T-helper 17 cell (primary cell): ENCODE data around the gene SIRPA. TPM values are rescaled to one million over a fixed set of nuclear protein-coding genes. Genes with fewer than 3 reads are reported as not detected.

Source experiments
- ATAC-seq: fragments of 150-1000 bp; cut with Tn5 transposase; 2 replicates; pipeline ENCODE4 v1.10.0; 2021; ENCODE audit warnings: mild to moderate bottlenecking, moderate library complexity
- DNase-seq, 3 donors: peaks; one replicate each; pipeline versions ENCODE4 v3.0.0 to v3.0.0-alpha.2; 2020 to 2021
- H3K9me3 ChIP-seq: one replicate; pipeline ENCODE4 v1.7.0; 2013; ENCODE audit warnings: low read length, mild to moderate bottlenecking; ENCODE audit not compliant: control insufficient read depth, poor library complexity, severe bottlenecking
- H3K27ac Mint-ChIP-seq: one replicate; pipeline ENCODE4 v1.8.0; 2022; ENCODE audit warnings: mild to moderate bottlenecking, moderate library complexity, mixed read lengths
- H3K27me3 Mint-ChIP-seq: one replicate; pipeline ENCODE4 v1.8.0; 2022; ENCODE audit warnings: mixed read lengths
- H3K36me3 Mint-ChIP-seq: one replicate; pipeline ENCODE4 v1.8.0; 2022; ENCODE audit warnings: low read depth, mixed read lengths
- H3K4me1 Mint-ChIP-seq: one replicate; pipeline ENCODE4 v1.8.0; 2022; ENCODE audit warnings: mild to moderate bottlenecking, mixed read lengths
- H3K4me3 Mint-ChIP-seq: one replicate; pipeline ENCODE4 v1.8.0; 2022; ENCODE audit warnings: mild to moderate bottlenecking, moderate library complexity, mixed read lengths
- total RNA-seq, 4 donors: library from RNA in 2 of 4; stranded (reverse) in 2 of 4; gene quantifications; one replicate each; pipeline ENCODE4 v1.2.3 and lab custom pipeline; 2022 to 2026

Gene SIRPA
- total RNA-seq, 2 donors from 2014 or later: 0.86 to 2.6 TPM

DNA sequence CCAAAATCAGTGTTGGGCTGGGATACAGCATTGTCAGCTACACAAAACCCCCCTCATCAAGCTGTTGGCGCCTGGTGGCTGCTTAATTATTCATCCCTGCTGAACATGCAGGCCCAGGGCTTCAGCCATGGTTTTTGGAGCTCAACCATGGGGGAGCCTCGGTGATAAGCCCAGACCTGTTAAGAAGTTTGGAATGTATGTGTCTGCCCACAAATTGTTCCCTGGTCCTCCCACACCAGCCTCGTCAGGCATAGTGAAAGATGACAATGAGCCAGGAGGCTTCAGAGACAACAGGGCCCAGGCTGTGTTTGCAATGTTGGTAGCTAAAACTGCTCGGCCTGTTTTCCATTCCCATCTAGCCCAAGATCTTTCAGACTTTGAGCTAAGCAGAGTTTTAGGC is 34.8 kb upstream of the SIRPA start:
- Mint-ChIP-seq H3K36me3 (peaks cover 3% of the 10 kb centered on the region), H3K27me3 (peaks cover 64% of the 10 kb centered on the region)

DNA sequence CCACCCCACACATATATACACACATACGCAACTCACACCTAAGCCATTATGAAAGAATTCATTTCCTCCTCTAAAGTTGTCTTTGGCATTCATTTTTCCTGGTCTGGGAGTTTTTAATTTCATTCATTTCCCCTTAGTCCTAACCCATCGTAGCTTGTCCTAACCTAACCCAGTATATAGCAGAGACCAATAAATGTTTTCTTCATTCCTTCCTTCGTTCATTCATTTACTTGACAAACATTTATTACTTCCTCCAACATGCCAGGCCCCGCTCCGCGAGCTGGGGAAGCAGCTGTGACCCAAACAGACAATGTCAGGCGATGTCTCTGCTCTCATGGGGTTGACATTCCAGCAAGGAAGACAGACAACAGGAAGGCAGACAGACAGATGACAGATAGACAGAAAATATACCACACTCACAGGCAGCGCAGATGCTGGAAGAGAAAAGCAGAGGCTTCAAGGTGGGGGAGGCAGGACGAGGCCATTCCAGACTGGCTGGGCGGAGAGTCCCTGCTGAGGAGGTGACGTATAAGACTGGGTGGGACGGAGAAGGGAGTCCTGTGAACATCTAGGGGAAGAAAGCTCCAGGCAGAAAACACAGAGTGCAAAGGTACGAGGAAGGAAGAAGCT is 33.7 kb upstream of the SIRPA start:
- ATAC-seq: no peak
- Mint-ChIP-seq H3K27me3 (peaks cover 64% of the 10 kb centered on the region), H3K36me3 (peaks cover 3% of the 10 kb centered on the region), H3K27ac (no peak overlapping the region), H3K4me3 (no peak overlapping the region), H3K4me1 (no peaks in the 10 kb centered on the region)
- no peak for DNase-seq
- no peaks in the 10 kb centered on the region for H3K9me3 ChIP-seq

More for the DNA sequence above, 34.8 kb upstream of the SIRPA start:
- no peaks in the 10 kb centered on the region for H3K9me3 ChIP-seq
- DNase-seq (no peak), ATAC-seq (no peak)
- Mint-ChIP-seq H3K4me3 (no peak overlapping the region), H3K27ac (no peak overlapping the region), H3K4me1 (no peaks in the 10 kb centered on the region)

- Mint-ChIP-seq H3K27ac (no peak overlapping the region), H3K4me3 (no peak overlapping the region), H3K27me3 (peaks cover 69% of the 10 kb centered on the region), H3K36me3 (peaks cover 3% of the 10 kb centered on the region), H3K4me1 (no peaks in the 10 kb centered on the region)
- DNase-seq (no peak), ATAC-seq (no peak)
- no peaks in the 10 kb centered on the region for H3K9me3 ChIP-seq
Measured at GRCh38 chr20:1861996-1862662, 33.1 kb upstream of the SIRPA start.

GRCh38 chr20:1862663-1863053 is 32.5 kb upstream of the SIRPA start:
- H3K27ac Mint-ChIP-seq: no peak overlapping the region
- H3K36me3 Mint-ChIP-seq: peaks cover 3% of the 10 kb centered on the region
- H3K27me3 Mint-ChIP-seq: peaks cover 72% of the 10 kb centered on the region
- ATAC-seq (no peak), DNase-seq (no peak)
- no peak overlapping the region for H3K4me3 Mint-ChIP-seq
- H3K9me3 ChIP-seq: no peaks in the 10 kb centered on the region
- H3K4me1 Mint-ChIP-seq: no peaks in the 10 kb centered on the region

GRCh38 chr20:1863296-1863695 is 31.9 kb upstream of the SIRPA start:
- no peak for ATAC-seq

DNA sequence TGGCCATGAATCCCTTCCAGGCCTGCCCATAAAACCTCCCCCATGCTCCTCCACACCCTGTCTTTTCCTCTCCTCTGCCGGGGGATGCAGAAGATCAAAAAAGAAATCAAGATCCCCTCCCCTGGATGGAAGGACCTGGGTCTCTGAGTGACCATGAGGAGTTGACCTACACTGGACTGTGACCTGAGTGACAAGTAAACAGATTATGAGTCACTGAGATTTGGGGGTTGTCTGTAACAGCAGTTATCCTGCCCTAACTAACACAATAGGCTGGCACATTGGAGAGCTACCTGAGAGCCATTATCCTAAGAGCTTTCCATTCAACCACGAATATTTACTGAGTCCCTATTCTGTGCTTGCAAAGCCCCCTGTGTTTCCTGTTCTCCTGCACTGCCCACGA is 28.4 kb upstream of the SIRPA start:
- H3K4me1 Mint-ChIP-seq: no peaks in the 10 kb centered on the region
- H3K36me3 Mint-ChIP-seq: no peaks in the 10 kb centered on the region
- no peak overlapping the region for H3K27ac Mint-ChIP-seq
- DNase-seq (no peak), ATAC-seq (no peak)
- H3K9me3 ChIP-seq: no peaks in the 10 kb centered on the region
- H3K27me3 Mint-ChIP-seq: peaks cover 79% of the 10 kb centered on the region
- H3K4me3 Mint-ChIP-seq: no peak overlapping the region

More at GRCh38 chr20:1863296-1863695, 31.9 kb upstream of the SIRPA start:
- no peaks in the 10 kb centered on the region for H3K4me1 Mint-ChIP-seq
- no peaks in the 10 kb centered on the region for H3K9me3 ChIP-seq
- no peak for DNase-seq
- H3K27ac Mint-ChIP-seq: no peak overlapping the region
- H3K27me3 Mint-ChIP-seq: peaks cover 74% of the 10 kb centered on the region
- H3K36me3 Mint-ChIP-seq: peaks cover 3% of the 10 kb centered on the region
- H3K4me3 Mint-ChIP-seq: no peak overlapping the region

DNA sequence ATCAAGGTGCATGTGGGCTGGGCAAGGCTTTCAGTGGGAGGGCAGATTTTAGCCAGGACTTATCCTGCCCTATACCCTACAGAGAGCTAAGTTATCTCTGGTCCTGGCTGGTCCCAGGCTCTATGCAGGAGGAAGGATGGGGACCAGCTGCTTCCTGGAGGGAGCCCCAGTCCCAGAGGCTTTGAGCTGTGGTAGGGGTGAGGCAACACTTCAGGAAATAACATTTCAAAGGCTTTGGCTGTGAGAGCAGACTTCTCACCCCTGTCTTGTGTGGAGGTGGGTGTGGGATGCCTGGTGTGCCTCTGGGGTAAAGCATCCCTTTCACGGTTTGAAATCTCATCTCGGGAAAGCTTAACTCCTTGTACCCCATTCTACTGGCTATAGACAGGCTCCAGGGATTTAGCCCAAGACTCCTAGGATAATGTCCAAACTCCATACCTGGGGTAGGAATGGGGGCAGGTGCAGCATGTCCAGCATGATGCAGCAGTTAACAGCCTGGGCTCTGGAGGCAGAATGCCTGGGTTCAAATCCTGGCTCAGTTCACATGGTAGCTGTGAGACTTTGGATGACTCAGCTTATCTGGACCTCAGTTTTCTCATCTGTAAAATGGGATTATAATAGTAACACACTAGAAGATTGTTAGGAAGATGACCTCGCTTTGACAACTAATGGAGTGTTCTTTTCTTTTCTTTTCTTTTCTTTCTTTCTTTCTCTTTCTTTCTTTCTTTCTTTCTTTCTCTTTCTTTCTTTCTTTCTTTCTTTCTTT is 27.5 kb upstream of the SIRPA start:
- DNase-seq (no peak), ATAC-seq (no peak)
- Mint-ChIP-seq H3K27me3 (peaks cover 84% of the 10 kb centered on the region), H3K27ac (no peak overlapping the region), H3K4me1 (no peaks in the 10 kb centered on the region), H3K4me3 (no peak overlapping the region), H3K36me3 (no peaks in the 10 kb centered on the region)
- H3K9me3 ChIP-seq: no peaks in the 10 kb centered on the region

DNA sequence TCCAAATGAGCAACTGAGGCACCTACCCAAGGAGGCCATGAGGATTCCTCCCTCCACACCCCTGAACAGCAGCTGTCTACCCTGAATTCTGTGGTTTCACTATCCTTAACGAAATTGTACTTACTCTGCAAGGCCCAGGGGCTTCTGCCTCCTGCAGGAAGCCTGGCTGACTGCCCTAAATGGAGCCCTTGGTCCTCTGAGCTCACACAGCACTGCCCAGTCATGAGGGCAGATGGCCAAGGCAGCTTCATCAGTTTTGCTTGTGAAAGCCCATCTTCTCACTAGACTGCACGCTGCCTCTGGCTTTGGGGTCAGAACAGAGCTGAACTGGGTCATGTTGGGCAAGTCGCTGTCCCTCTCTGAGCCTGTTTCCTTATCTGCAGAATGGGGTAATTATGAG is 26.4 kb upstream of the SIRPA start:
- DNase-seq (no peak), ATAC-seq (no peak)
- Mint-ChIP-seq H3K36me3 (no peaks in the 10 kb centered on the region), H3K27ac (no peak overlapping the region), H3K4me3 (peak overlapping the region; percentile 56), H3K27me3 (peaks cover 79% of the 10 kb centered on the region), H3K4me1 (no peaks in the 10 kb centered on the region)
- no peaks in the 10 kb centered on the region for H3K9me3 ChIP-seq

GRCh38 chr20:1870323-1870722 is 24.9 kb upstream of the SIRPA start:
- ATAC-seq: no peak
- Mint-ChIP-seq H3K4me1 (peaks cover 3% of the 10 kb centered on the region), H3K27ac (no peak overlapping the region)

DNA sequence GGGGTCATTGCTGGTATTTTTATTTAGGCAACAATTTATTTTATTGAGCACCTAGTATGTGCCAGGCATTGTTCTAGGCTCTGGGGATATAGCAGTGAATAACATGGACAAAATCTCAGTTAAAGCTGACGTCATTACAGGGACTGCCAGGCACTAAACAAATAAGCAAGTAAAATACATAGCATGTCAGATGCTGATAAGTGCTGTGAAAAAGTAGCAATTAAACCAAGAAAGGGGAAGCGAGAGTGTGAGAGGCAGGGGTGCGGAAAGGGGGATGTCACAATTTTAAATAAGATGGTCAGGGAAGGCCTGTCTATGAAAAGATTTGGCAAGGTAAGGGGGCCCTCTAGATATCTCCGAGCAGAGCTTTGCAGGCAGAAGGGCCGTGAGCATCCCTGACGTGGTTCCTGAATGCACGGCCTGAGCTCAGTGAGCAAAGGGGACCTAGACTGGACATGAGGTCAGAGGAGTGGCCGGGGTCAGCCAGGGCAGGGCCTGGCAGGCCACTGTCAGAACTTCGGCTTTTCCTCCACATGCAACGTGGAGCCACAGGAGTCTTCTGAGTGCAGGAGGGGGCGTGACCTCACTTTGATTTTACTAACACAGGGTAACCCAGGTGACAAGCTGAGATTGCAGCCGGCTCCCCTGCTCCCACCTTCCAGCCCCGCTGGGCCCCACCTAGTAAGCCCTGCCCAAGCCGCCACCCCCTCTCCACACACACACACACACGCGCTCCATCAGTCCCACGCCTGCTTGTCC is 24.2 kb upstream of the SIRPA start:
- H3K36me3 Mint-ChIP-seq: peaks cover 6% of the 10 kb centered on the region
- H3K27ac Mint-ChIP-seq: no peak overlapping the region
- H3K27me3 Mint-ChIP-seq: peaks cover 86% of the 10 kb centered on the region
- H3K4me1 Mint-ChIP-seq: peaks cover 5% of the 10 kb centered on the region
- ATAC-seq (peak; percentile 66), DNase-seq (no peak)
- no peak overlapping the region for H3K4me3 Mint-ChIP-seq
- no peaks in the 10 kb centered on the region for H3K9me3 ChIP-seq

More at GRCh38 chr20:1870323-1870722, 24.9 kb upstream of the SIRPA start:
- Mint-ChIP-seq H3K4me3 (no peak overlapping the region), H3K27me3 (peaks cover 88% of the 10 kb centered on the region), H3K36me3 (peaks cover 2% of the 10 kb centered on the region)
- no peaks in the 10 kb centered on the region for H3K9me3 ChIP-seq
- DNase-seq: no peak

DNA sequence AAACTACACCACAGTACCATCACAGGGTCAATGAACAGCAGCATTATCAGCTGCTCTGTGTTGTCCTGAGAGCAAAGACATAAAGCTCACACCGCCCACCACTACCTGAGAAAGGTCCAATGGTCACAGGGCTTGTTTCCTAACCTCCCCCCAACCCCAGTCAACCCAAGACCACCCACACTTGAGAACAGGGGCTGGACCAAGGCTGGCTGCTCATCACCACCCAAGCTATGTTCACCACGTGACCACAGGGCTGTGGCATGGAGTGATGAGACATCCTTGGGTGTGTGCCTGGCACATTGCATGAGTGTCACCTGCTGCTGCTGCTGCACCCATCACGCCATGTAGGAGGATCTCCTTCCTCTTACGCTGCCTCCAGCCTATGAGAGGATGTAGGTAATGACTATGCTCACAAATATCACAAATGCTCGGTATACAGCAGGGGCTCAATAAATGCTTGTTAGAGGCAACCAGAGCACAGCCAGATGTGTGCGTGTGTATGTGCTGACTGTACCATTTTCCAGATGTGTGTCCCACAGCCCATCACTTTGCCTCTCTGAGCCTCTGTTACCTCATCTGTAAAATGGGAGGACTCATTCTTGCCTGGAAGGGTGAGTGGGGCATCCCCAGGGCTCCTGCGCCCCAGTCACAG is 23.3 kb upstream of the SIRPA start:
- no peak for DNase-seq
- peaks cover 5% of the 10 kb centered on the region for H3K4me1 Mint-ChIP-seq
- no peak overlapping the region for H3K4me3 Mint-ChIP-seq
- H3K27ac Mint-ChIP-seq: no peak overlapping the region
- no peaks in the 10 kb centered on the region for H3K9me3 ChIP-seq
- H3K36me3 Mint-ChIP-seq: peaks cover 6% of the 10 kb centered on the region
- H3K27me3 Mint-ChIP-seq: peaks cover 77% of the 10 kb centered on the region
- peak; percentile 39 for ATAC-seq

DNA sequence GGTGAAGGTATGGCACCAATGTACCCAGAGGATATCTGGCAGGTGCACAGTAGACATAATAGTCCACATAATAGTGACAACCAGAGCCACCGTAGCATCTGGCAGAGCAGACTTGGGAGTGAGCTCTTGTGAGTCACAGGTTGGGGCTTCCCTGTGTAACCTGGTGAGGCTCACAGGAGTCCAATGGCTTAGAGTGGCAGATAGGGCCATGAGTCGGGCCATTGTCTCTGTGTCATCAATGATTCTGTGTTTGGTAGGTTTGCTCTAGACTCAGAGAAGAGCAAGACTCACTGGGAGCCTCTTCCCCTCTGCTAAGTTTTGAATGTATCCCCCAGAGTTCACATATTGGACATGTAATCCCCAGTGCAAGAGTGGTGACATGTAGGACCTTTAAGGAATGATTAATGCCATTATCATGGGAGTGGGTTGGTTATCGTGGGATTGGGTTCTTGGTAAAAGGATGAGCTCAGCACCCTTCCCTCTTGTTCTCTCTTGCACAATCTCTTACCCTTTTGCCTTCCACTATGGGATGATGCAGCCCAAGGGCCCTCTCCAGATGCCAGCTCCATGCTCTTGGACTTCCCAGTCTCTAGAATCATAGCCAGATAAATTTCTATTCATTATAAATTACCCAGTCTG is 22.6 kb upstream of the SIRPA start:
- H3K4me1 Mint-ChIP-seq: peaks cover 5% of the 10 kb centered on the region
- no peaks in the 10 kb centered on the region for H3K9me3 ChIP-seq
- peaks cover 6% of the 10 kb centered on the region for H3K36me3 Mint-ChIP-seq
- DNase-seq (no peak), ATAC-seq (no peak)
- H3K27me3 Mint-ChIP-seq: peaks cover 71% of the 10 kb centered on the region
- no peak overlapping the region for H3K4me3 Mint-ChIP-seq
- no peak overlapping the region for H3K27ac Mint-ChIP-seq
